NCI-H1436 treated with DMSO at 0.1 percent for 48 hours (cell line): ENCODE measurements around the gene ZDHHC19.
"Not testable (repeated sequence)": the region's sequence is repeated elsewhere in the genome, so short reads cannot be mapped to it uniquely, and the experiment has no call there.

ENCODE experiments used
- DNase-seq: peaks from one replicate; lab custom pipeline; 2025; lab: John Stamatoyannopoulos, UW

Gene ZDHHC19

GRCh38 chr3:196178993-196179379 lies 32.2 kb downstream of the ZDHHC19 start:
- no peak for DNase-seq

GRCh38 chr3:196177967-196178366 lies 33.2 kb downstream of the ZDHHC19 start:
- no peak for DNase-seq

GRCh38 chr3:196177567-196177966 lies 33.6 kb downstream of the ZDHHC19 start:
- no peak for DNase-seq

GRCh38 chr3:196175722-196176121 lies 35.5 kb downstream of the ZDHHC19 start:
- no peak for DNase-seq

- DNase-seq: no peak
These were observed 36.0 kb downstream of the ZDHHC19 start for GRCh38 chr3:196175116-196175625.

GRCh38 chr3:196174652-196175051 lies 36.5 kb downstream of the ZDHHC19 start:
- DNase-seq: no peak

GRCh38 chr3:196170296-196170695 lies 40.9 kb downstream of the ZDHHC19 start:
- DNase-seq: not testable (repeated sequence)

GRCh38 chr3:196169836-196170240 lies 41.4 kb downstream of the ZDHHC19 start:
- no peak for DNase-seq

GRCh38 chr3:196168808-196169391 lies 42.3 kb downstream of the ZDHHC19 start:
- no peak for DNase-seq

GRCh38 chr3:196166741-196167140 lies 44.5 kb downstream of the ZDHHC19 start:
- no peak for DNase-seq

GRCh38 chr3:196165850-196166249 lies 45.4 kb downstream of the ZDHHC19 start:
- no peak for DNase-seq

GRCh38 chr3:196165006-196165575 lies 46.1 kb downstream of the ZDHHC19 start:
- DNase-seq: not testable (repeated sequence)

- DNase-seq: no peak
These were observed 46.6 kb downstream of the ZDHHC19 start for GRCh38 chr3:196164576-196164975.

- no peak for DNase-seq
These were observed 47.3 kb downstream of the ZDHHC19 start for GRCh38 chr3:196163666-196164493.

GRCh38 chr3:196163212-196163611 lies 48.0 kb downstream of the ZDHHC19 start:
- no peak for DNase-seq

GRCh38 chr3:196162679-196163078 lies 48.5 kb downstream of the ZDHHC19 start:
- DNase-seq: no peak

- DNase-seq: no peak
These were observed 51.0 kb downstream of the ZDHHC19 start for GRCh38 chr3:196159952-196160804.

- DNase-seq: no peak
These were observed 51.7 kb downstream of the ZDHHC19 start for GRCh38 chr3:196159526-196159925.

- no peak for DNase-seq
These were observed 55.0 kb downstream of the ZDHHC19 start for GRCh38 chr3:196156160-196156559.

- no peak for DNase-seq
These were observed 60.7 kb downstream of the ZDHHC19 start for GRCh38 chr3:196150481-196150880.

GRCh38 chr3:196149831-196150301 lies 61.3 kb downstream of the ZDHHC19 start:
- DNase-seq: no peak

GRCh38 chr3:196149375-196149774 lies 61.8 kb downstream of the ZDHHC19 start:
- DNase-seq: no peak
